Subcutaneous abdominal adipose tissue (tissue), 5 donors: ENCODE results near the gene INPPL1.

Experiments
- H3K27ac ChIP-seq: one replicate; pipeline ENCODE4 v1.7.0; 2013; ENCODE audit warnings: low read depth, mild to moderate bottlenecking, inconsistent platforms, low read length, moderate library complexity
- H3K27me3 ChIP-seq, 5 donors: one replicate each; pipeline ENCODE4 v1.7.0; 2013; ENCODE audit warnings: low read length in 5 of 5, inconsistent platforms in 1 of 5; ENCODE audit not compliant: control insufficient read depth in 5 of 5, insufficient read depth in 4 of 5
- H3K36me3 ChIP-seq, 5 donors: one replicate each; pipeline ENCODE4 v1.7.0; 2013; ENCODE audit warnings: low read length in 5 of 5; ENCODE audit not compliant: control insufficient read depth in 5 of 5, insufficient read depth in 5 of 5
- H3K4me1 ChIP-seq, 5 donors: one replicate each; pipeline ENCODE4 v1.7.0; 2013; ENCODE audit warnings: low read length in 5 of 5, mild to moderate bottlenecking in 3 of 5, moderate library complexity in 1 of 5; ENCODE audit not compliant: control insufficient read depth in 5 of 5, insufficient read depth in 5 of 5
- H3K4me3 ChIP-seq, 5 donors: one replicate each; pipeline ENCODE4 v1.7.0; 2013; ENCODE audit warnings: low read length in 5 of 5, low read depth in 1 of 5
- H3K9ac ChIP-seq, 5 donors: one replicate each; pipeline ENCODE4 v1.7.0; 2013; ENCODE audit warnings: low read length in 5 of 5, mild to moderate bottlenecking in 4 of 5, moderate library complexity in 3 of 5
- H3K9me3 ChIP-seq, 5 donors: one replicate each; pipeline ENCODE4 v1.7.0; 2013; ENCODE audit warnings: low read length in 5 of 5; ENCODE audit not compliant: control insufficient read depth in 5 of 5
- donor health status: healthy.
- donor health status: healthy.
- donor health status: healthy.
- donor health status: healthy.
- donor health status: healthy.

The INPPL1 gene

GRCh38 chr11:72231396-72232259 is 7.1 kb downstream of the INPPL1 start:
- H3K9me3 ChIP-seq = no peaks in the 10 kb centered on the region
- H3K9ac ChIP-seq = no peak overlapping the region
- H3K4me1 ChIP-seq = peaks cover 2 to 67% (median 49%) of the 10 kb centered on the region in 5 donors
- H3K4me3 ChIP-seq = no peak overlapping the region
- peaks cover 2 to 99% (median 88%) of the 10 kb centered on the region in 5 donors for H3K36me3 ChIP-seq
- H3K27ac ChIP-seq = no peak overlapping the region
- no peaks in the 10 kb centered on the region for H3K27me3 ChIP-seq

- peaks cover 2 to 71% (median 51%) of the 10 kb centered on the region in 5 donors for H3K4me1 ChIP-seq
- H3K36me3 ChIP-seq = peaks cover 2 to 99% (median 91%) of the 10 kb centered on the region in 5 donors
- H3K27ac ChIP-seq = peak overlapping the region; percentile 57
- no peak overlapping the region for H3K4me3 ChIP-seq
- H3K9ac ChIP-seq = peak overlapping the region in 2 of 5 donors; percentile 15 to 37
- H3K27me3 ChIP-seq = no peaks in the 10 kb centered on the region
- H3K9me3 ChIP-seq = no peaks in the 10 kb centered on the region
Observed at GRCh38 chr11:72232260-72233055, 7.9 kb downstream of the INPPL1 start.

- Histone ChIP-seq H3K27ac (peak overlapping the region; percentile 57), H3K27me3 (no peaks in the 10 kb centered on the region), H3K4me1 (peaks cover 2 to 69% (median 54%) of the 10 kb centered on the region in 5 donors), H3K4me3 (no peak overlapping the region), H3K36me3 (peaks cover 2 to 99% (median 94%) of the 10 kb centered on the region in 5 donors), H3K9ac (peak overlapping the region in 1 of 5 donors; percentile 37), H3K9me3 (no peaks in the 10 kb centered on the region)
Observed at GRCh38 chr11:72233056-72233772, 8.6 kb downstream of the INPPL1 start.

- Histone ChIP-seq H3K36me3 (peaks cover 2 to 91% (median 90%) of the 10 kb centered on the region in 5 donors), H3K4me1 (peaks cover 2 to 73% (median 56%) of the 10 kb centered on the region in 5 donors), H3K27ac (peak overlapping the region; percentile 57), H3K27me3 (no peaks in the 10 kb centered on the region), H3K9ac (no peak overlapping the region), H3K4me3 (no peak overlapping the region), H3K9me3 (no peaks in the 10 kb centered on the region)
Observed at GRCh38 chr11:72233773-72234513, 9.4 kb downstream of the INPPL1 start.

- Histone ChIP-seq H3K27me3 (no peaks in the 10 kb centered on the region), H3K4me3 (no peak overlapping the region), H3K9ac (no peak overlapping the region), H3K9me3 (no peaks in the 10 kb centered on the region), H3K36me3 (peaks cover 2 to 86% (median 85%) of the 10 kb centered on the region in 5 donors), H3K27ac (no peak overlapping the region), H3K4me1 (peaks cover 3 to 79% (median 61%) of the 10 kb centered on the region in 5 donors)
Observed at GRCh38 chr11:72234514-72234830, 9.9 kb downstream of the INPPL1 start.

GRCh38 chr11:72234920-72235319 is 10.4 kb downstream of the INPPL1 start:
- Histone ChIP-seq H3K36me3 (peaks cover 2 to 82% (median 80%) of the 10 kb centered on the region in 5 donors), H3K27me3 (no peaks in the 10 kb centered on the region), H3K27ac (peak overlapping the region; percentile 39), H3K9me3 (no peaks in the 10 kb centered on the region), H3K4me1 (peaks cover 3 to 81% (median 64%) of the 10 kb centered on the region in 5 donors), H3K4me3 (no peak overlapping the region), H3K9ac (peak overlapping the region in 1 of 5 donors; percentile 47)

- no peaks in the 10 kb centered on the region for H3K9me3 ChIP-seq
- peaks cover 0 to 4% (median 0%) of the 10 kb centered on the region in 5 donors for H3K27me3 ChIP-seq
- peak overlapping the region; percentile 39 for H3K27ac ChIP-seq
- H3K4me1 ChIP-seq = peaks cover 3 to 87% (median 69%) of the 10 kb centered on the region in 5 donors
- no peak overlapping the region for H3K4me3 ChIP-seq
- peak overlapping the region in 1 of 5 donors; percentile 47 for H3K9ac ChIP-seq
- peaks cover 2 to 76% (median 74%) of the 10 kb centered on the region in 5 donors for H3K36me3 ChIP-seq
Observed at GRCh38 chr11:72235351-72236057, 10.9 kb downstream of the INPPL1 start.

GRCh38 chr11:72236083-72236697 is 11.6 kb downstream of the INPPL1 start:
- Histone ChIP-seq H3K27ac (peak overlapping the region; percentile 39), H3K4me1 (peaks cover 5 to 89% (median 74%) of the 10 kb centered on the region in 5 donors)

More at GRCh38 chr11:72236083-72236697, 11.6 kb downstream of the INPPL1 start:
- Histone ChIP-seq H3K36me3 (peaks cover 2 to 69% (median 67%) of the 10 kb centered on the region in 5 donors), H3K27me3 (peaks cover 0 to 9% (median 4%) of the 10 kb centered on the region in 5 donors), H3K9me3 (no peaks in the 10 kb centered on the region), H3K9ac (peak overlapping the region in 1 of 5 donors; percentile 37), H3K4me3 (no peak overlapping the region)
